PC-3 (cell line): ENCODE results near the gene SMOC2.

Source experiments
- EZH2phosphoT487 ChIP-seq: fragments of 300-600 bp; sonication (generic); IDR thresholded peaks from 2 replicates; pipeline ENCODE4 v1.6.1; 2018; ENCODE audit warnings: mild to moderate bottlenecking, antibody characterized with exemption, low read length, borderline replicate concordance
- TF ChIP-seq, protein P1 (sequence below): fragments of 300-600 bp; sonication (generic); conservative IDR thresholded peaks from 2 replicates; pipeline ENCODE4 v1.5.1; 2017; ENCODE audit warnings: antibody characterized with exemption, low read depth, mild to moderate bottlenecking, low read length

DNA sequence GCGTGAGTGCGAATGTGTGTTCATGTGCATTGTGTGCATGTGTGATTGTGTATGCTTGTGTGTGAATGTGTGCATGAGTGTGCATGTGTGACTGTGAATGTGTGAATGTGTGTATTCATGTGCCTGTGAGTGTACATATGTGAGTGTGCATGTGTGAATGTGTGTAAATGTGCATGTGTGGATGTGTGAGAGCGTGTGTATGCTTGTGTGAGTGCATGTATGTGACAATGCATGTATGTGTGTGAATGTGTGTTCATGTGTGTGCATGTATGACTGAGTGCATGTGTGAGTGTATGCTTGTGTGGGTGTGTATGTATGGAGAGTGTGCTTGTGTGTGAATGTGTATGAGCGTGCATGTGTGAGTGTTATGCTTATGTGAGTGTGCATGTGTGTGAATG lies 77.4 kb downstream of the SMOC2 start:
- TF ChIP-seq, protein P1, sequence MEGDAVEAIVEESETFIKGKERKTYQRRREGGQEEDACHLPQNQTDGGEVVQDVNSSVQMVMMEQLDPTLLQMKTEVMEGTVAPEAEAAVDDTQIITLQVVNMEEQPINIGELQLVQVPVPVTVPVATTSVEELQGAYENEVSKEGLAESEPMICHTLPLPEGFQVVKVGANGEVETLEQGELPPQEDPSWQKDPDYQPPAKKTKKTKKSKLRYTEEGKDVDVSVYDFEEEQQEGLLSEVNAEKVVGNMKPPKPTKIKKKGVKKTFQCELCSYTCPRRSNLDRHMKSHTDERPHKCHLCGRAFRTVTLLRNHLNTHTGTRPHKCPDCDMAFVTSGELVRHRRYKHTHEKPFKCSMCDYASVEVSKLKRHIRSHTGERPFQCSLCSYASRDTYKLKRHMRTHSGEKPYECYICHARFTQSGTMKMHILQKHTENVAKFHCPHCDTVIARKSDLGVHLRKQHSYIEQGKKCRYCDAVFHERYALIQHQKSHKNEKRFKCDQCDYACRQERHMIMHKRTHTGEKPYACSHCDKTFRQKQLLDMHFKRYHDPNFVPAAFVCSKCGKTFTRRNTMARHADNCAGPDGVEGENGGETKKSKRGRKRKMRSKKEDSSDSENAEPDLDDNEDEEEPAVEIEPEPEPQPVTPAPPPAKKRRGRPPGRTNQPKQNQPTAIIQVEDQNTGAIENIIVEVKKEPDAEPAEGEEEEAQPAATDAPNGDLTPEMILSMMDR = no peak
- TF ChIP-seq EZH2phosphoT487 = no peak
